PC-9 (cell line): ENCODE results near the gene COL5A1. TPM values are rescaled to one million over a fixed set of nuclear protein-coding genes. Genes with fewer than 3 reads are reported as not detected.
"Not testable (repeated sequence)": the region's sequence is repeated elsewhere in the genome, so short reads cannot be mapped to it uniquely, and the experiment has no call there.

ENCODE experiments used
- BruUV-seq: library from RNA; stranded (reverse); fragments of 400-500 nt; replicated peaks from 2 replicates; lab custom pipeline; 2021; lab: Mats Ljungman, UMichigan
- CTCF ChIA-PET: fragments of 300-600 bp; sonication (Branson Sonifier 250); formaldehyde crosslinking; loops from one replicate; lab custom pipeline; 2022; ENCODE audit warnings: antibody characterized with exemption; lab: Charles Lee
- POLR2A ChIA-PET: fragments of 300-600 bp; sonication (Branson Sonifier 250); formaldehyde crosslinking; loops from one replicate; lab custom pipeline; 2022; ENCODE audit warnings: antibody characterized with exemption; ENCODE audit not compliant: unreplicated experiment; lab: Charles Lee
- DNase-seq, 2 experiments: peaks; one replicate each; pipeline versions ENCODE4 v3.0.0 to v3.0.0-alpha.2; 2015 to 2022; ENCODE audit warnings: mixed read lengths in 1 of 2
- H2AFZ ChIP-seq: fragments of 200-600 bp; sonication (generic); 2 replicates; pipeline ENCODE4 v1.8.1; 2017; ENCODE audit warnings: antibody characterized with exemption
- H3F3A ChIP-seq: fragments of 200-600 bp; sonication (generic); 2 replicates; pipeline ENCODE4 v1.8.1; 2017; ENCODE audit warnings: antibody characterized with exemption, mild to moderate bottlenecking, low read depth; ENCODE audit not compliant: insufficient read depth
- H3K27ac ChIP-seq: fragments of 200-600 bp; sonication (generic); 2 replicates; pipeline ENCODE4 v1.6.1; 2016; ENCODE audit warnings: mixed run types
- H3K27me3 ChIP-seq: fragments of 200-600 bp; sonication (generic); 2 replicates; pipeline ENCODE4 v1.6.1; 2016; ENCODE audit warnings: low read depth, mixed run types; ENCODE audit not compliant: insufficient read depth
- H3K36me3 ChIP-seq: fragments of 200-600 bp; sonication (generic); 2 replicates; pipeline ENCODE4 v1.6.1; 2016; ENCODE audit warnings: low read depth, mixed run types
- H3K4me1 ChIP-seq: fragments of 200-600 bp; sonication (generic); replicated peaks from 2 replicates; pipeline ENCODE4 v1.6.1; 2016; ENCODE audit warnings: mixed run types; ENCODE audit not compliant: insufficient read depth
- H3K4me2 ChIP-seq: fragments of 200-600 bp; sonication (generic); 2 replicates; pipeline ENCODE4 v1.6.1; 2017; ENCODE audit warnings: mixed run types
- H3K4me3 ChIP-seq: fragments of 200-600 bp; sonication (generic); 2 replicates; pipeline ENCODE4 v1.6.1; 2016; ENCODE audit warnings: mixed run types
- H3K79me2 ChIP-seq: fragments of 200-600 bp; sonication (generic); 2 replicates; pipeline ENCODE4 v1.6.1; 2017; ENCODE audit warnings: low read depth, mixed run types
- H3K9me2 ChIP-seq: fragments of 200-600 bp; sonication (generic); 2 replicates; pipeline ENCODE4 v1.8.1; 2017; ENCODE audit warnings: mild to moderate bottlenecking; ENCODE audit not compliant: insufficient read depth
- H3K9me3 ChIP-seq: fragments of 200-600 bp; sonication (generic); 2 replicates; pipeline ENCODE4 v1.8.1; 2016; ENCODE audit warnings: low read depth; ENCODE audit not compliant: insufficient read depth
- H4K20me1 ChIP-seq: fragments of 200-600 bp; sonication (generic); 2 replicates; pipeline ENCODE4 v1.8.1; 2017; ENCODE audit not compliant: insufficient read depth
- CTCF ChIP-seq: fragments of 200-600 bp; sonication (generic); conservative IDR thresholded peaks from 2 replicates; pipeline ENCODE4 v1.6.1; 2017; ENCODE audit warnings: mixed run types, antibody characterized with exemption, mild to moderate bottlenecking, moderate library complexity
- EZH2 ChIP-seq: fragments of 200-600 bp; sonication (generic); IDR thresholded peaks from 2 replicates; pipeline ENCODE4 v1.8.0; 2017; ENCODE audit warnings: antibody characterized with exemption, low read depth
- intact Hi-C: fragments of 100-400 bp; cut with micrococcal nuclease; formaldehyde crosslinking; loops from one replicate; pipeline ENCODE4 v1.10.0; 2022; ENCODE audit not compliant: unreplicated experiment
- total RNA-seq: library from RNA; stranded (reverse); gene quantifications from 2 replicates; pipeline ENCODE4 v1.2.3, GENCODE V29; 2021

The COL5A1 gene
- total RNA-seq, 1 experiment from 2014 or later = 15.2 TPM

GRCh38 chr9:134666208-134666607, 24.6 kb downstream of the COL5A1 start:
- POLR2A ChIA-PET = no interaction called here
- Histone ChIP-seq H4K20me1 (no peaks in the 10 kb centered on the region), H3K27me3 (peaks cover 12% of the 10 kb centered on the region; the same call in 1 of the 2 replicates), H2AFZ (no peak overlapping the region), H3K79me2 (no peaks in the 10 kb centered on the region), H3K4me1 (peaks cover 9% of the 10 kb centered on the region), H3K36me3 (no peaks in the 10 kb centered on the region), H3K9me2 (no peaks in the 10 kb centered on the region), H3K9me3 (no peaks in the 10 kb centered on the region), H3K4me3 (no peak overlapping the region), H3K27ac (no peak overlapping the region), H3F3A (no peaks in the 10 kb centered on the region), H3K4me2 (no peak overlapping the region)
- DNase-seq = no peak
- no TSS peak for BruUV-seq
- CTCF ChIA-PET = no interaction called here
- TF ChIP-seq CTCF (no peak), EZH2 (no peak)
- intact Hi-C loops = no loop called here

GRCh38 chr9:134666831-134667230, 25.2 kb downstream of the COL5A1 start:
- H3K4me2 ChIP-seq = no peak overlapping the region
- no peaks in the 10 kb centered on the region for H4K20me1 ChIP-seq
- H3K36me3 ChIP-seq = no peaks in the 10 kb centered on the region
- POLR2A ChIA-PET = no interaction called here
- no peaks in the 10 kb centered on the region for H3K9me3 ChIP-seq
- H3K9me2 ChIP-seq = no peaks in the 10 kb centered on the region
- intact Hi-C loops = no loop called here
- H2AFZ ChIP-seq = no peak overlapping the region
- no peak overlapping the region for H3K27ac ChIP-seq
- no TSS peak for BruUV-seq
- no peak for DNase-seq
- H3K4me1 ChIP-seq = peaks cover 9% of the 10 kb centered on the region
- peaks cover 18% of the 10 kb centered on the region; the same call in 1 of the 2 replicates for H3K27me3 ChIP-seq
- no peaks in the 10 kb centered on the region for H3K79me2 ChIP-seq
- TF ChIP-seq CTCF = no peak
- no peak for TF ChIP-seq EZH2
- no peak overlapping the region for H3K4me3 ChIP-seq
- H3F3A ChIP-seq = no peaks in the 10 kb centered on the region
- CTCF ChIA-PET = no interaction called here

GRCh38 chr9:134668977-134669376, 27.4 kb downstream of the COL5A1 start:
- not testable (repeated sequence) for H3K4me2 ChIP-seq

GRCh38 chr9:134669399-134669955, 27.9 kb downstream of the COL5A1 start:
- Histone ChIP-seq H3K4me1 (peaks cover 9% of the 10 kb centered on the region; the same call in 1 of the 2 replicates), H2AFZ (no peak overlapping the region), H3K27ac (no peak overlapping the region), H3F3A (no peaks in the 10 kb centered on the region), H4K20me1 (no peaks in the 10 kb centered on the region), H3K4me3 (no peak overlapping the region), H3K9me2 (no peaks in the 10 kb centered on the region), H3K9me3 (no peaks in the 10 kb centered on the region), H3K36me3 (no peaks in the 10 kb centered on the region), H3K27me3 (peaks cover 17% of the 10 kb centered on the region; the same call in 1 of the 2 replicates), H3K79me2 (no peaks in the 10 kb centered on the region), H3K4me2 (no peak overlapping the region)
- BruUV-seq = no TSS peak
- DNase-seq = no peak
- POLR2A ChIA-PET = no interaction called here
- CTCF ChIA-PET = no interaction called here
- TF ChIP-seq CTCF = no peak
- TF ChIP-seq EZH2 = no peak
- intact Hi-C loops = no loop called here

More at GRCh38 chr9:134668977-134669376, 27.4 kb downstream of the COL5A1 start:
- H3F3A ChIP-seq, BruUV-seq, H3K27ac ChIP-seq, CTCF ChIA-PET, H3K9me2 ChIP-seq, H4K20me1 ChIP-seq, H3K4me3 ChIP-seq, H3K9me3 ChIP-seq, H3K4me1 ChIP-seq, H2AFZ ChIP-seq, POLR2A ChIA-PET, H3K79me2 ChIP-seq, intact Hi-C loops, DNase-seq, H3K36me3 ChIP-seq: not testable (repeated sequence)
- H3K27me3 ChIP-seq = peaks cover 17% of the 10 kb centered on the region; the same call in 1 of the 2 replicates
